Fibroblast of the aortic adventitia (primary cell): ENCODE data around the gene CCDC91. TPM values are rescaled to one million over a fixed set of nuclear protein-coding genes. Genes with fewer than 3 reads are reported as not detected.
A peak's percentile ranks its signal among the peaks of the same experiment; 100 is the strongest.

Experiments
- DNase-seq: peaks from one replicate; pipeline ENCODE4 v3.0.0-alpha.2; 2010; ENCODE audit warnings: low read depth
- H3K4me3 ChIP-seq: 2 replicates; pipeline ENCODE4 v1.5.1; 2011; ENCODE audit warnings: low read depth, mild to moderate bottlenecking, control low read depth, low read length, moderate library complexity
- total RNA-seq: library from RNA; depleted of rRNA; stranded (reverse); fragments of >200 nt; gene quantifications from 2 replicates; pipeline ENCODE4 v1.2.3, GENCODE V29; 2012; ENCODE audit warnings: low replicate concordance
- TF ChIP-seq, protein P1 (sequence below): IDR thresholded peaks from 2 replicates; pipeline ENCODE4 v1.5.1; 2011; ENCODE audit warnings: mild to moderate bottlenecking, low read length, control low read depth, inconsistent platforms; ENCODE audit not compliant: insufficient read depth

The CCDC91 gene
- total RNA-seq, 1 donor, result 37.4 TPM

- no peak overlapping the region for H3K4me3 ChIP-seq
- no peak for DNase-seq
- TF ChIP-seq, protein P1, sequence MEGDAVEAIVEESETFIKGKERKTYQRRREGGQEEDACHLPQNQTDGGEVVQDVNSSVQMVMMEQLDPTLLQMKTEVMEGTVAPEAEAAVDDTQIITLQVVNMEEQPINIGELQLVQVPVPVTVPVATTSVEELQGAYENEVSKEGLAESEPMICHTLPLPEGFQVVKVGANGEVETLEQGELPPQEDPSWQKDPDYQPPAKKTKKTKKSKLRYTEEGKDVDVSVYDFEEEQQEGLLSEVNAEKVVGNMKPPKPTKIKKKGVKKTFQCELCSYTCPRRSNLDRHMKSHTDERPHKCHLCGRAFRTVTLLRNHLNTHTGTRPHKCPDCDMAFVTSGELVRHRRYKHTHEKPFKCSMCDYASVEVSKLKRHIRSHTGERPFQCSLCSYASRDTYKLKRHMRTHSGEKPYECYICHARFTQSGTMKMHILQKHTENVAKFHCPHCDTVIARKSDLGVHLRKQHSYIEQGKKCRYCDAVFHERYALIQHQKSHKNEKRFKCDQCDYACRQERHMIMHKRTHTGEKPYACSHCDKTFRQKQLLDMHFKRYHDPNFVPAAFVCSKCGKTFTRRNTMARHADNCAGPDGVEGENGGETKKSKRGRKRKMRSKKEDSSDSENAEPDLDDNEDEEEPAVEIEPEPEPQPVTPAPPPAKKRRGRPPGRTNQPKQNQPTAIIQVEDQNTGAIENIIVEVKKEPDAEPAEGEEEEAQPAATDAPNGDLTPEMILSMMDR, result no peak
Measured at GRCh38 chr12:28570811-28571210, 380.6 kb downstream of the CCDC91 start.

DNA sequence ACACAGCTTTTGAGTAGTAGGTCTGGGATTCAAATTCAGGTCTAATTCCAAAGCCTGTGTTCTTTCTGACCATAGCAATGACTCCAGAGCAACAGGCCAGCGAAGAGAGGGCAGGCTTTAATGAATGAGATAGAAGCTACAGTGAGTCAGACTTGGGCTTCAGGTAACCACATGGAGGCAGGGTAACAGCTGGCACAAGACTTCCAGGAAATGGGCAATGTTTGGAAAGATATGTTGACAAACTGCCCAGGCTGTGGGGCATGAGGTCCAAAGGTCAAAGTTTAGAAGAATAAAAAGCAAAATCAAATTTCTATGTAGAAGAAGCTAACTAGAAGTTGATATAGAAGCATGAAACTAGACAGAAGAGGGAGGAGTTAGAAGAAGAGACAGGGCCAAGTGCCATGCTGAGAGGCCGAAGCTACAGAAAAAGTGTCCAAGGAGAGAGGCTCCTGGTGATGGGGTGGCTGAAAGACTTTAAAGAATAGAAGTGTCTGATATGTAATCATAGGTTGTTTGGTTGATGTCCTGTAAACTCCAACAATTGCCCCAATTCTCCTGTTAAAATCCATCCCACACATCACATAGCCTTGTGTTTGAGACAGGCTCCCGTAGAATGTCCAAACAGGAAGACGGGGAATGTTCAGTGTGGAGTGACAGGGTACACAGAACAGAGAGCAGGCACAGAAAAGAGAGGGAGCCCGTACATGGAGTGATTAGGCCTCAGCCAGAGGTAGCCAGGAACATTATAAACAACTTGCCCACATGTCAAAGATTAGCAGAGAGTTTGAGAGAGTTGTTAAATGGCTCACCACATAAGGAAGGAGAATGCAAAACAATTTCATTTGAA, 384.7 kb downstream of the CCDC91 start:
- DNase-seq, result no peak
- no peak overlapping the region for H3K4me3 ChIP-seq
- TF ChIP-seq, protein P1, result no peak

GRCh38 chr12:28575593-28576205, 385.4 kb downstream of the CCDC91 start:
- DNase-seq, result no peak
- TF ChIP-seq, protein P1, result no peak
- H3K4me3 ChIP-seq, result no peak overlapping the region

GRCh38 chr12:28578361-28578760, 388.1 kb downstream of the CCDC91 start:
- TF ChIP-seq, protein P1, result no peak
- DNase-seq, result peak; percentile 36
- H3K4me3 ChIP-seq, result no peak overlapping the region

DNA sequence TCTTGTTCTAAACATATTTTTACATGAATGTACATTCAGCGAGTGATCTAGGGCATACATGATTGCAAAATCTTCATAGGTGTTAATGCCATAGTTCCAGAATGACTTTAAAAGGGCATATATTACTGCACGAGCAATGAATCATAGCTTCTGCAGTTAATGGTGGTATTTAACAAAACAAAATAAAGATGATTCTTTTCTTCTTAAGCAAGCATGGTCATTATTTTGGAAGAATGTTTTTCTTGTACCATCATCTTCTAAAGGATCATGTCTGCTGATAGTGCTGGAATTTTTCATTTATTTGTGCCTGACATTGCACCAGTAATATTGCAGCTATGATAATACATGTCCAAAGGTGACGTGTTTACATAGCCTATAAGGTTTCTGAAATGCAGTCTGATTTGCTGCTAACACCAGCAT, 388.6 kb downstream of the CCDC91 start:
- TF ChIP-seq, protein P1, result no peak
- no peak overlapping the region for H3K4me3 ChIP-seq
- no peak for DNase-seq

DNA sequence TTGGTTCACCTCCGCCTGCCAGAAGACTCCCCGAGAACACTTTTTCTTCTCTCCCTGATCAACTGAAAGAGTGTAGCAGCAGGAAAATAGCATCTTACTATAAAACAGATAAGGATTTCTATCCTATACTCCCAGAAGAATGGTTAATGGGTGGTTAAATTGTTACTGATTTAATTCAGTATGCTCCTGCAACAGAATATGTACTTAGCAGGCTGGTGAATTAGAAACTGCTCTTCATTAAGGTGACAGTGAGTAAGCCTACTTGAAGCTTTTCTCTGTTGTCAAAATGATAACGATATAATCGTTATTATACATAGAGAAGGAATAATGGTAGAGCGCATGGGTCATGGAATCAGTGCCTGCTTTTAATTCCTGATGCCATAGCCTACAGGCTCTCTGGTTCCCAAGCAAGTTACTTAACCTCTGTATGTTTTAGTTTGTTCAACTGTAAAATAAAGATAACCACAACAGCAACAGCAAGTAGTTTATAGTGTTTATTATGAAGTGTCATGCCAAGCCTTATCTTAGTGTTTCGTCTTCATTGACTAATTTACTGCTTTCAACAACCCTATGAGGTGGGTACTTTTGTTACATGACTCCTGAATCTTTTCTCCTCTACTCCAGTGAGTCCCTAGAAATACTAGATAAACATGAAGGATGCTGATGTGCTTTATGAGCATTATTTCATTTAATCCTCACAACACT, 392.6 kb downstream of the CCDC91 start:
- no peak overlapping the region for H3K4me3 ChIP-seq
- TF ChIP-seq, protein P1, result no peak
- DNase-seq, result no peak
